C4-2B (cell line): ENCODE measurements around the gene GADL1.
A peak's percentile ranks its signal among the peaks of the same experiment; 100 is the strongest.

ENCODE experiments used
- CTCF ChIP-seq: fragments of 450-650 bp; conservative IDR thresholded peaks from 2 replicates; pipeline ENCODE4 v1.5.1; 2017; ENCODE audit warnings: mild to moderate bottlenecking
- ZFX ChIP-seq: fragments of 450-650 bp; IDR thresholded peaks from 2 replicates; pipeline ENCODE4 v1.6.1; 2017

GRCh38 chr3:30751610-30752299 is 142.7 kb downstream of the GADL1 start:
- peak; percentile 32 for TF ChIP-seq CTCF
- TF ChIP-seq ZFX = no peak
